HG03175 (cell line): ENCODE measurements around the gene MYL9.

ENCODE experiments used
- ATAC-seq: cut with Tn5 transposase; IDR thresholded peaks from one replicate; pipeline ENCODE4 v1.9.1; 2021; ENCODE audit warnings: mild to moderate bottlenecking, moderate library complexity; ENCODE audit not compliant: unreplicated experiment

Gene MYL9

DNA sequence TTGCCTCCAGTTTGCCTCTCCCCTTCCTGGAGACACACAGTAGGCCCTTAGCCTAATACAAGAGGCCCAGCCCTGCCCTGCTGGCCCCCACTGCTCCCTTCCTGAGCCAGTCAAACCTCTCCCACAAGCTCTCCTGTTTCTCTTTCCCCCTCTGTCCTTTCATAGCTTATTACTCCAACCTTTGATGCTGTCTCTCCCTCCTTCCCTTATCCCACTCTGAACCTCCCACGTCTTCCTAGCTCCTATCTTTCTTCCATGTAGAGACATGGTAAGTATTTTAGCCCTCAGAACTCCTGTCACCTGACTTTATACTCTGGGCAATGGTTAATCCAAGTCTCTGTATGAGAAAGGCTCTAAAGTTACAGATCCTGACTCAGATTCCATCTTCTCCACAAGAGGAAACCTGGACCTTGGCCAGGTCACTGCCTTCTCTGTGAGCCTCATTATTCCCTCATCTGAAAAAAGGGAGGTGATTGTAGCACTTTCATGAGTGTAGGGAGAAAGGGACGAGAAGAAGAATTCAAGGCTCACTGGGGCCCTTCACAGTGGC, 38.8 kb downstream of the MYL9 start:
- no peak for ATAC-seq

DNA sequence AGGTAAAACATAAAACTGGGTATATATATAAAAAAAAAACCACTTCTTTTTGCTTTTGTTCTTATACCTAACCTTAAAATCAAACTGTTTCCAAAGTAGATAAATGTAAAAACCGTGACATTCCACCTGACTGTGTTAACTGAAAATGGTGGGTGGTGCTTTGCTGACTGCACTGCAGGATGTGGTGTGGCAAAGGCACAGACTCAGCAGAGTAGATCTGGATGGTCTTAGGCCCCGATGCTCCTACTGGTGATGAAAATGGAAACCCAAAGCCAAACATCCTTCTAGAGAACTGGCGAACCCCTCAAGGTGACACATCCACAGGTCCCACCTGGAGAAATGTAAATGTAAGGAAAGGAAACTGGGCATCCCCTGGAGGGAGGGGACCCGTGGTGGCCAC, 41.0 kb downstream of the MYL9 start:
- no peak for ATAC-seq

DNA sequence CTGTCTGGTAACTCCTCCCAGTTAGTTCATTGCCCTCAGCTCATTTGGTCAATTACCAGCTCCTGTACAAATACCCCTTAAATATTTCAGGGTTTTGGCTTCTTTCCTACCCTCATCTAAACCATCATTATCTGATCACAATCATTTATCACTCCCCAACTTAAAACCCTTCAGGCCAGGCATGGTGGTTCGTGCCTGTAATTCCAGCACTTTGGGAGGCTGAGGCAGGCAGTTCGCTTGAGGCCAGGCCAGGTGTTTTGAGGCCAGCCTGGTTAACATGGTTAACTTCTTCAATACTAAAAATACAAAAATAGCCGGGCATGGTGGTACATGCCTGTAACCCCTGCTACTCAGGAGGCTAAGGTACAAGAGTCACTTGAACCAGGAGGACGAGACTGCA, 41.5 kb downstream of the MYL9 start:
- no peak for ATAC-seq

DNA sequence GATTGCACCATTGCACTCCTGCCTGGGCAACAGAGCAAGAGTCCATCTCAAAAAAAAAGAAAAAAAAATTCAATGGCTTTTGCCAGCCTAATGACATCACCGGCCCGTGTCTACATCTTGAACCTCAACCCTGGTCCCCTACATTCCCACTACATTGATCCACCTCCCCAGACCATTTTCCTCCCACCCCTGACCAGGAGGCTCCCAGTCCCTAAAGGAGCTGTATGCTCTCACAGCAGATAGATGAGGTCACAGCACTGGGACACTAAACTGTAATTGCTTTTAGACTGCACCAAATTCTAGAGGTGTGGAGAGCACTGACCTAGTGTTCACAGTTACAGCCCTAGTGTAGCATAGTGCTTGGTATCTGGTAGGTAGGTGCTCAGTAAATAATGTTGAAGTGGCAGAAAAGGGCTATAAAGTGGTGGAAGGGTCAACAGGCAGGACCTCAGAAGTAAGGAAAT, 42.7 kb downstream of the MYL9 start:
- no peak for ATAC-seq

DNA sequence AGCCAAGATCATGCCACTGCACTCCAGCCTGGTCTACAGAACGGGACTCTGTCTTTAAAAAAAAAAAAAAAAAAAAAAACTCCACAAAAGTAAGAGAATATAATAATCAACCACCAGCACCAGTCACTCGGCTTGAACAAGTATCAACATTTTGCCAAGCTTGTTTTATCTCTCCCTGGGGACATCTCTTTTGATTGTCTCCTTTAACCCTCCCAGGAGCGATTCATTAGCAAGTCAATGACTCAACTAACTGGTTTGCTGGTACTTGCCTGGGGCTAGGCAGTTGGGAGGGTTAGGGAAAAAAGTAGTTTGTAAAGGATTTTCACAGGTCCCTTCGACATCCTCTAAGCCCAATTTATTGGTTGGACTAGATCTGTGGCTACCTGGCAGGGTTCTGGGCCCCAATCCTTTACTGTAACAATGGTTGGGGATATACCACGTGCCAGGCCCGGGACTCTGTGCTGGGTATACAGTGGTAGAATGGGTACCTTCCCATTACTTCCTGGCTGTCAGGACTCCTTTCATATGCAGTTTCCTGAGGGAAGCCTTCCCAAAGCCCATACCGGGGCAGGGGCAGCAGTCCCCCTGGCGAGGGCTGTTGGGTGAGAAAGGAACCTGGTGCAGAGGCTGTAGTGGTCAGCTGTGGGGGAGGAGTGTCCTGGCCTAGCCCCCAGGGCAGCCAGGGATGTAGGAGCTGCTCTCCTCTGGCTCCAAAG, 44.2 kb downstream of the MYL9 start:
- ATAC-seq: no peak

DNA sequence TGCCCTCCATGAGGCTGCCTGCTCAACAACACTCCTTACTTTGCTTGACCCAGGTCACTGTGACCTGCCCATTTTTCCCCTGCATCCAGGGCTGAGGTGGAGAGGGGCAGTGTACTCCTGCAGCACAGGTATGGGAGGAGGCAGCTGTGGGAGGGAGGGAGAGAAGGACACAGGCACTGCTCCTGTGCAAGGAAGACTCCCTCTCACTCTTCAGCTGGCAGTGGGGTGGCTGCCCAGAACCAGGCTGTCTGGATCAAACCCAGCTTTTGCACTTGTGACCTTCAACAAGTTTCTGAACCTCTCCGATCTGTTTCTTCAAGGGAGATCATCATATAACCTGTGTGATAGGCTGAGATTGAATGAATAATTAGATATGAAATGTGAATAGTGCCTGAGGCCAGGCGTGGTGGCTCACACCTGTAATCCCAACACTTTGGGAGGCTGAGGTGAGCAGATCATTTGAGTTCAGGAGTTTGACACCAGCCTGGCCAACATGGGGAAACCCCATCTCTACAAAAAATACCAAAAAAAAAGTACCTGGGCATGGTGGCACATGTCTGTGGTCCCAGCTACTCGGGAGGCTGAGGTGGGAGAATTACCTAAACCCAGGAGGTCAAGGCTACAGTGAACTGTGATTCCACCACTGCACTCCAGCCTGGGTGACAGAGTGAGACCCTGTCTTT, 46.2 kb downstream of the MYL9 start:
- ATAC-seq: no peak

DNA sequence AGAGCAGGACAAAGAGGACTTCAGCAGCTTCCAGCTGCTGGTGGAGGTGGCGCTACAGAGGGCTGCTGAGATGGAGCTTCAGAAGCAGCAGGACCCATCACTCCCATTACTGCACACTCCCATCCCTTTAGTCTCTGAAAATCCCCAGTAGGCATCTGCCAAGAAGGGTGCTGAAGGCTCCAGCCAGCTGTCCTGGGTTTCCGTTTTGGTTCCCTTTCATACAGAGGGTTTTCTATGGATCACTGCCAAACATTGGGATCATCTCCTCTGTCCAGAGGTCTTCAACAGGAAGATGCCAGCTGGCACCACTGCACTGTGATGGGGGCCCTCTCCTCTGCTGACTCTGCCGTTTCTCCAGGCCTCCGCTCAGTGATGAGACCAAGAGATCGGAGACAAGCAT, 50.0 kb downstream of the MYL9 start:
- no peak for ATAC-seq

DNA sequence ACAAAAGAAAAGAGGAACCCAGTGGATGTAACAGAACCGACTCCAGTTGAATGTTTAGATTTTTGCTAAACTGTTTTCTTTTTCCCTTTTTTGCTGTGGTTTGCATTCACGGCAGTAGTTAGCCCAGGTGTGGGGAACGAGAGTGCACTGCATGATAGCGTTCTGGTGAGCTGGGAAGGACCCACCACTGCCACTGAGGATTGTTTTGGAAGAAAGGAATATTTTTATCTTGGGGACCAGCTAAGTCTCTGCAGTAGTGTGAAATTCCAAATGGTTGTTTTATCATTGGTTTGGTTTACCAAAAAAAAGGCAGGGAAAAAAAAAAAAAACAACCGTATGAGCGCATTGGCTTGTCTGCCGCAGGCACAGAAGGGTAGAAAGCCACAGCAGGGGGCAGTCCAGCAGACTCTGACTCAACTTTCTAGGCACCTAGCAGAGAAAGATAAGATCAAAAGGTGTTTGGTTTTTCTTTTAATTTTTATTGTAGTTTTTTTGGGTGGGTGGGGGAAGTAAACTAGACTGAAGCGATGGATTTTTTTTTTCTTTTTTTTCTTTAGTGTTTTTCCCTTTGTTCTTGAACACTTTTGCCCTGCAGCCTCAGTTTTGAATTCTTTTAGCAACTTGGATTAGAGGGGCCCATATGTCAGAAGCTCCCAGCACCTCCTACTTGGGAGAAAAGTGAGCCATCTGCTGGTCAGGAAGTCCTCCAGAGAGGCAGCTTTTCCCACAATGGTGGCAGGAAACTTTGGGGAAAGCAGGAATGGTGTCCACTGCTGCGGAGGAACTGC, 50.7 kb downstream of the MYL9 start:
- no peak for ATAC-seq

DNA sequence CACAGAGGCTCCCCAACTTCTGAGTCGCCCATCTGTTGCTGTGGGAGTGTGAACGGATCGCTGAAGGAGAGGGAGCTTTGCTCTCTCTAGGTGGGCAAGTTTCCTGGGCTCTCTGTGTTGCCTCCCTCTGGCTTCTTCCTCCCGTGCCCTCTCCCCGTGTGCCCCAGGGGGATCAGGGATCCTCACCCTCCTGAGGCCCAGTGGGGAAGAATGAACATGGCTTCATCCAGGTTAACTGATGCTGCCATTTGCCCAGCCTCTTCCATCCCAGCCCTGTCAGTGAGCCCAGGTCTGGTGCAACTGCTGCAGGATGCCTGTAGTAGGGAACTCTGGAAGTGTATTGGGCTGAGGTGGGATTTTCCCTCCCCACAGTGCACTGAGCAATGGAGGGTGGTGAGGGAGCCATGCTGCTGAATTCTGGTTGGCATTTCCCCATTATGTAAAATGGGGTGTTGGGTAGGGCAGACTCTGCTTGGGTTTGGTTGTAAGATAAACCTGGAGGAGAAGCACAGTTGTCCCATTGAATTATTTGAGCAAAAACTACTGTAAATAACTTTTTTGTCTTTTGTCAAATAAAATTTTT, 52.1 kb downstream of the MYL9 start:
- ATAC-seq: no peak

DNA sequence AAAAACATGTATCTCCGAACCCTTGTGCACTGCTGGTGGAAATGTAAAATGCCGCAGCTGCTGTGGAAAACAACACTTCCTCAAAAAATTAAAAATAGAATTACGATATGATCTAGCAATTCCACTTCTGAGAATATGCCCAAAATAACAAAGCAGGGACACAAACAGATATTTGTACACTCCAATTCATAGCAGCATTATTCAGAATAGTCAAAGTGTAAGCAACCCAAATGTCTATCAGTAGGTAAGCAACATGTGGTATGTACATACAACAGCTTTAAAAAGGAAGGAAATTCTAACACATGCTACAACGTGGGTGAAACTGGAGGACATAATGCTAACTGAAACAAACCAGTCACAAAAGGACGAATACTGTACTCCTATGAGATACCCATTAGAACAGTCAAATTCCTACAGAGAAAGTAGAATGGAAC, 58.6 kb downstream of the MYL9 start:
- ATAC-seq: no peak
